HEK293 (cell line): Measurements from ENCODE around the gene TMED1.

ENCODE experiments used
- CTCF ChIA-PET: fragments of 350-600 bp; formaldehyde crosslinking; extraction: SDS; loops from one replicate; lab custom pipeline; 2021; ENCODE audit warnings: antibody characterized with exemption; lab: Yijun Ruan, JAX
- POLR2A ChIA-PET: fragments of 300-600 bp; formaldehyde crosslinking; extraction: SDS; loops from one replicate; lab custom pipeline; 2020; ENCODE audit warnings: antibody characterized with exemption, inconsistent platforms; lab: Yijun Ruan, JAX
- H3K27ac ChIP-seq: fragments of 200-500 bp; sonication (Bioruptor generic); 2 replicates; pipeline ENCODE4 v1.5.1; 2014; ENCODE audit warnings: low read depth, low read length, control low read depth, inconsistent platforms; ENCODE audit errors: extremely low read depth
- H3K36me3 ChIP-seq, 2 experiments: fragments of 200-500 bp in 1 of 2; sonication (Bioruptor generic) in 1 of 2; 1 replicate in 1 of 2; 2 replicates in 1 of 2; pipeline ENCODE4 v1.5.1; 2014 to 2017; ENCODE audit warnings: inconsistent platforms in 2 of 2, low read length in 2 of 2; ENCODE audit not compliant: control insufficient read depth in 2 of 2, insufficient read depth in 1 of 2
- H3K4me1 ChIP-seq: fragments of 200-500 bp; sonication (Bioruptor generic); 2 replicates; pipeline ENCODE4 v1.5.1; 2014; ENCODE audit warnings: mild to moderate bottlenecking, low read length, inconsistent platforms; ENCODE audit not compliant: control insufficient read depth, insufficient read depth
- H3K4me3 ChIP-seq: 2 replicates; pipeline ENCODE4 v1.5.1; 2011; ENCODE audit warnings: low read depth, mild to moderate bottlenecking, control low read depth, low read length, moderate library complexity
- H3K9me3 ChIP-seq: fragments of 200-500 bp; sonication (Bioruptor generic); 2 replicates; pipeline ENCODE4 v1.5.1; 2014; ENCODE audit warnings: low read depth, low read length, inconsistent platforms; ENCODE audit not compliant: control insufficient read depth, insufficient read depth
- AEBP2 ChIP-seq: fragments of 450-650 bp; formaldehyde crosslinking; IDR thresholded peaks from 2 replicates; pipeline ENCODE4 v1.5.1; 2016; ENCODE audit warnings: missing biosample characterization, missing genetic modification characterization, borderline replicate concordance
- MYNN ChIP-seq: fragments of 450-650 bp; formaldehyde crosslinking; IDR thresholded peaks from 2 replicates; pipeline ENCODE4 v1.5.1; 2016; ENCODE audit warnings: missing biosample characterization, missing genetic modification characterization, borderline replicate concordance
- PATZ1 ChIP-seq: fragments of 450-650 bp; formaldehyde crosslinking; IDR thresholded peaks from 2 replicates; pipeline ENCODE4 v1.5.1; 2016; ENCODE audit warnings: missing biosample characterization, missing genetic modification characterization
- PBX3 ChIP-seq: sonication (generic); formaldehyde crosslinking; IDR thresholded peaks from 2 replicates; pipeline ENCODE4 v1.8.1; 2022; ENCODE audit warnings: mild to moderate bottlenecking, moderate library complexity, missing genetic modification reagents
- SCRT2 ChIP-seq: fragments of 450-650 bp; formaldehyde crosslinking; IDR thresholded peaks from 2 replicates; pipeline ENCODE4 v1.5.1; 2016; ENCODE audit warnings: missing biosample characterization, missing genetic modification characterization
- WT1 ChIP-seq: fragments of 450-650 bp; formaldehyde crosslinking; IDR thresholded peaks from 2 replicates; pipeline ENCODE4 v1.5.1; 2016; ENCODE audit warnings: missing biosample characterization, missing genetic modification characterization
- YY1 ChIP-seq: fragments of 450-650 bp; formaldehyde crosslinking; IDR thresholded peaks from 2 replicates; pipeline ENCODE4 v1.5.1; 2018; ENCODE audit warnings: missing biosample characterization, missing genetic modification characterization
- ZFP3 ChIP-seq: fragments of 450-650 bp; formaldehyde crosslinking; IDR thresholded peaks from 2 replicates; pipeline ENCODE4 v1.5.1; 2016; ENCODE audit warnings: low read depth, missing biosample characterization, missing genetic modification characterization
- ZNF112 ChIP-seq: fragments of 450-650 bp; formaldehyde crosslinking; IDR thresholded peaks from 2 replicates; pipeline ENCODE4 v1.5.0; 2017; ENCODE audit warnings: missing biosample characterization, missing genetic modification characterization
- ZNF114 ChIP-seq: fragments of 450-650 bp; formaldehyde crosslinking; IDR thresholded peaks from 2 replicates; pipeline ENCODE4 v1.5.0; 2017; ENCODE audit warnings: missing biosample characterization, missing genetic modification characterization
- ZNF175 ChIP-seq: fragments of 450-650 bp; formaldehyde crosslinking; IDR thresholded peaks from 2 replicates; pipeline ENCODE4 v1.5.1; 2016; ENCODE audit warnings: missing biosample characterization, missing genetic modification characterization
- ZNF416 ChIP-seq: fragments of 450-650 bp; formaldehyde crosslinking; IDR thresholded peaks from 2 replicates; pipeline ENCODE4 v1.5.1; 2016; ENCODE audit warnings: missing biosample characterization, missing genetic modification characterization
- ZNF548 ChIP-seq: fragments of 450-650 bp; formaldehyde crosslinking; IDR thresholded peaks from 2 replicates; pipeline ENCODE4 v1.5.1; 2016; ENCODE audit warnings: missing biosample characterization, missing genetic modification characterization
- ZNF558 ChIP-seq: fragments of 450-650 bp; formaldehyde crosslinking; IDR thresholded peaks from 2 replicates; pipeline ENCODE4 v1.5.1; 2016; ENCODE audit warnings: missing biosample characterization, missing genetic modification characterization
- ZNF561 ChIP-seq: fragments of 450-650 bp; IDR thresholded peaks from 2 replicates; pipeline ENCODE4 v1.5.1; 2018; ENCODE audit warnings: missing biosample characterization, missing genetic modification characterization, borderline replicate concordance
- ZNF571 ChIP-seq: fragments of 450-650 bp; formaldehyde crosslinking; IDR thresholded peaks from 2 replicates; pipeline ENCODE4 v1.5.0; 2017; ENCODE audit warnings: missing biosample characterization, missing genetic modification characterization
- ZNF629 ChIP-seq: fragments of 450-650 bp; formaldehyde crosslinking; IDR thresholded peaks from 2 replicates; pipeline ENCODE4 v1.5.1; 2017; ENCODE audit warnings: missing biosample characterization, missing genetic modification characterization
- ZNF639 ChIP-seq: fragments of 450-650 bp; formaldehyde crosslinking; IDR thresholded peaks from 2 replicates; pipeline ENCODE4 v1.5.1; 2016; ENCODE audit warnings: missing biosample characterization, missing genetic modification characterization
- ZNF654 ChIP-seq: fragments of 450-650 bp; formaldehyde crosslinking; IDR thresholded peaks from 2 replicates; pipeline ENCODE4 v1.5.1; 2016; ENCODE audit warnings: low read depth, missing biosample characterization, missing genetic modification characterization
- ZNF701 ChIP-seq: fragments of 450-650 bp; formaldehyde crosslinking; IDR thresholded peaks from 2 replicates; pipeline ENCODE4 v1.5.1; 2016; ENCODE audit warnings: missing biosample characterization, missing genetic modification characterization
- ZNF747 ChIP-seq: fragments of 450-650 bp; formaldehyde crosslinking; IDR thresholded peaks from 2 replicates; pipeline ENCODE4 v1.5.1; 2016; ENCODE audit warnings: missing biosample characterization, missing genetic modification characterization
- TF ChIP-seq, protein P1 (sequence below): IDR thresholded peaks from 2 replicates; pipeline ENCODE4 v1.6.1; 2011; ENCODE audit warnings: mild to moderate bottlenecking, low read depth, low read length, borderline replicate concordance
- TF ChIP-seq, protein P2 (sequence below): fragments of 450-650 bp; formaldehyde crosslinking; IDR thresholded peaks from 2 replicates; pipeline ENCODE4 v1.5.1; 2016; ENCODE audit warnings: missing biosample characterization, missing genetic modification characterization
- TF ChIP-seq, protein P3 (sequence below): fragments of 450-650 bp; formaldehyde crosslinking; IDR thresholded peaks from 2 replicates; pipeline ENCODE4 v1.5.1; 2016; ENCODE audit warnings: missing biosample characterization, missing genetic modification characterization, low read depth

TMED1 gene

GRCh38 chr19:10836479-10837330 is 693 bp upstream of the TMED1 start:
- POLR2A ChIA-PET = interaction anchor here (0.7 to 2.9 kb wide), 14 partner anchors 8 to 414 kb away, joined by 3 to 39 read pairs (median 5); partner anchors contain the start of genes CARM1 and DNM2
- Histone ChIP-seq H3K36me3 (peaks cover 0 to 30% of the 10 kb centered on the region in 2 experiments; a peak in 2 of 3 replicates), H3K4me1 (no peaks in the 10 kb centered on the region), H3K27ac (peak overlapping the region; percentile 83), H3K4me3 (peak overlapping the region; percentile 58), H3K9me3 (no peaks in the 10 kb centered on the region)
- CTCF ChIA-PET = interaction anchor here (0.7 to 6.9 kb wide), 14 partner anchors 8 to 119 kb away, joined by 3 to 80 read pairs (median 4); partner anchors contain the start of gene DNM2
- TF ChIP-seq ZNF654 (tag by site-specific recombination) = no peak
- TF ChIP-seq, protein P1, sequence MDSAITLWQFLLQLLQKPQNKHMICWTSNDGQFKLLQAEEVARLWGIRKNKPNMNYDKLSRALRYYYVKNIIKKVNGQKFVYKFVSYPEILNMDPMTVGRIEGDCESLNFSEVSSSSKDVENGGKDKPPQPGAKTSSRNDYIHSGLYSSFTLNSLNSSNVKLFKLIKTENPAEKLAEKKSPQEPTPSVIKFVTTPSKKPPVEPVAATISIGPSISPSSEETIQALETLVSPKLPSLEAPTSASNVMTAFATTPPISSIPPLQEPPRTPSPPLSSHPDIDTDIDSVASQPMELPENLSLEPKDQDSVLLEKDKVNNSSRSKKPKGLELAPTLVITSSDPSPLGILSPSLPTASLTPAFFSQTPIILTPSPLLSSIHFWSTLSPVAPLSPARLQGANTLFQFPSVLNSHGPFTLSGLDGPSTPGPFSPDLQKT = no peak
- TF ChIP-seq ZNF114 (tag by site-specific recombination) = no peak
- 0 out of 2 replicates have a peak, but pooled peaks have one; percentile 67 for TF ChIP-seq ZNF629 (tag by site-specific recombination)
- TF ChIP-seq PBX3 = no peak
- no peak for TF ChIP-seq ZNF175 (tag by site-specific recombination)
- TF ChIP-seq ZNF747 = no peak
- TF ChIP-seq ZNF561 (tag by site-specific recombination) = peak; percentile 67; the same call in 1 of the 2 replicates
- peak; percentile 98 for TF ChIP-seq SCRT2
- no peak for TF ChIP-seq YY1 (tag by site-specific recombination)
- TF ChIP-seq WT1 (tag by site-specific recombination) = no peak
- no peak for TF ChIP-seq AEBP2 (tag by site-specific recombination)
- no peak for TF ChIP-seq ZNF701 (tag by site-specific recombination)
- no peak for TF ChIP-seq PATZ1
- TF ChIP-seq ZNF639 (tag by site-specific recombination) = peak; percentile 56
- TF ChIP-seq, protein P2, sequence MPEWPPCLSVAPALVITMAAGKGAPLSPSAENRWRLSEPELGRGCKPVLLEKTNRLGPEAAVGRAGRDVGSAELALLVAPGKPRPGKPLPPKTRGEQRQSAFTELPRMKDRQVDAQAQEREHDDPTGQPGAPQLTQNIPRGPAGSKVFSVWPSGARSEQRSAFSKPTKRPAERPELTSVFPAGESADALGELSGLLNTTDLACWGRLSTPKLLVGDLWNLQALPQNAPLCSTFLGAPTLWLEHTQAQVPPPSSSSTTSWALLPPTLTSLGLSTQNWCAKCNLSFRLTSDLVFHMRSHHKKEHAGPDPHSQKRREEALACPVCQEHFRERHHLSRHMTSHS = no peak
- TF ChIP-seq ZNF548 (tag by site-specific recombination) = no peak
- no peak for TF ChIP-seq ZNF112 (tag by site-specific recombination)
- TF ChIP-seq ZNF571 (tag by site-specific recombination) = no peak
- TF ChIP-seq ZNF416 (tag by site-specific recombination) = no peak
- TF ChIP-seq ZFP3 (tag by site-specific recombination) = no peak
- TF ChIP-seq ZNF558 (tag by site-specific recombination) = no peak
- no peak for TF ChIP-seq MYNN
- TF ChIP-seq, protein P3, sequence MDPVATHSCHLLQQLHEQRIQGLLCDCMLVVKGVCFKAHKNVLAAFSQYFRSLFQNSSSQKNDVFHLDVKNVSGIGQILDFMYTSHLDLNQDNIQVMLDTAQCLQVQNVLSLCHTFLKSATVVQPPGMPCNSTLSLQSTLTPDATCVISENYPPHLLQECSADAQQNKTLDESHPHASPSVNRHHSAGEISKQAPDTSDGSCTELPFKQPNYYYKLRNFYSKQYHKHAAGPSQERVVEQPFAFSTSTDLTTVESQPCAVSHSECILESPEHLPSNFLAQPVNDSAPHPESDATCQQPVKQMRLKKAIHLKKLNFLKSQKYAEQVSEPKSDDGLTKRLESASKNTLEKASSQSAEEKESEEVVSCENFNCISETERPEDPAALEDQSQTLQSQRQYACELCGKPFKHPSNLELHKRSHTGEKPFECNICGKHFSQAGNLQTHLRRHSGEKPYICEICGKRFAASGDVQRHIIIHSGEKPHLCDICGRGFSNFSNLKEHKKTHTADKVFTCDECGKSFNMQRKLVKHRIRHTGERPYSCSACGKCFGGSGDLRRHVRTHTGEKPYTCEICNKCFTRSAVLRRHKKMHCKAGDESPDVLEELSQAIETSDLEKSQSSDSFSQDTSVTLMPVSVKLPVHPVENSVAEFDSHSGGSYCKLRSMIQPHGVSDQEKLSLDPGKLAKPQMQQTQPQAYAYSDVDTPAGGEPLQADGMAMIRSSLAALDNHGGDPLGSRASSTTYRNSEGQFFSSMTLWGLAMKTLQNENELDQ = no peak
